GM23338 (cell line): ENCODE results near the gene CD83.

Source experiments
- CREB1 ChIP-seq: fragments of 250-450 bp; sonication (Bioruptor Pico); IDR thresholded peaks from 2 replicates; pipeline ENCODE4 v1.5.0; 2020; ENCODE audit warnings: low read depth, mild to moderate bottlenecking, moderate library complexity
- EZH2 ChIP-seq: fragments of 200-600 bp; sonication (generic); IDR thresholded peaks from one replicate; pipeline ENCODE4 v1.8.0; 2017; ENCODE audit warnings: antibody characterized with exemption, mild to moderate bottlenecking, low read depth; ENCODE audit not compliant: unreplicated experiment
- EZH2phosphoT487 ChIP-seq: fragments of 200-600 bp; sonication (generic); IDR thresholded peaks from one replicate; pipeline ENCODE4 v1.8.1; 2018; ENCODE audit warnings: antibody characterized with exemption; ENCODE audit not compliant: unreplicated experiment
- JUNB ChIP-seq: IDR thresholded peaks from one replicate; pipeline ENCODE4 v1.6.1; 2016; ENCODE audit warnings: antibody characterized with exemption; ENCODE audit not compliant: unreplicated experiment
- NANOG ChIP-seq: IDR thresholded peaks from 2 replicates; pipeline ENCODE4 v1.6.1; 2016; ENCODE audit warnings: antibody characterized with exemption, borderline replicate concordance
- POLR2AphosphoS5 ChIP-seq: IDR thresholded peaks from 2 replicates; pipeline ENCODE4 v1.6.1; 2016; ENCODE audit warnings: antibody characterized with exemption, low read depth
- STAT1 ChIP-seq: IDR thresholded peaks from one replicate; pipeline ENCODE4 v1.6.1; 2016; ENCODE audit warnings: antibody characterized with exemption; ENCODE audit not compliant: unreplicated experiment
- ZNF331 ChIP-seq: fragments of 250-450 bp; sonication (Bioruptor Pico); IDR thresholded peaks from 2 replicates; pipeline ENCODE4 v1.5.0; 2020; ENCODE audit warnings: low read depth, mild to moderate bottlenecking, moderate library complexity
- TF ChIP-seq, protein P1 (sequence below), 2 experiments: fragments of 200-600 bp in 1 of 2; sonication (generic) in 1 of 2; conservative IDR thresholded peaks; 2 replicates each; pipeline versions ENCODE4 v1.5.1 to v1.6.1; 2016 to 2017; ENCODE audit warnings: antibody characterized with exemption in 2 of 2, low read depth in 2 of 2, mild to moderate bottlenecking in 2 of 2, moderate library complexity in 1 of 2
- TF ChIP-seq, protein P2 (sequence below): IDR thresholded peaks from one replicate; pipeline ENCODE4 v1.6.1; 2018; ENCODE audit warnings: antibody characterized with exemption; ENCODE audit not compliant: unreplicated experiment
- TF ChIP-seq, protein P3 (sequence below): IDR thresholded peaks from 2 replicates; pipeline ENCODE4 v1.6.1; 2016; ENCODE audit warnings: antibody characterized with exemption

DNA sequence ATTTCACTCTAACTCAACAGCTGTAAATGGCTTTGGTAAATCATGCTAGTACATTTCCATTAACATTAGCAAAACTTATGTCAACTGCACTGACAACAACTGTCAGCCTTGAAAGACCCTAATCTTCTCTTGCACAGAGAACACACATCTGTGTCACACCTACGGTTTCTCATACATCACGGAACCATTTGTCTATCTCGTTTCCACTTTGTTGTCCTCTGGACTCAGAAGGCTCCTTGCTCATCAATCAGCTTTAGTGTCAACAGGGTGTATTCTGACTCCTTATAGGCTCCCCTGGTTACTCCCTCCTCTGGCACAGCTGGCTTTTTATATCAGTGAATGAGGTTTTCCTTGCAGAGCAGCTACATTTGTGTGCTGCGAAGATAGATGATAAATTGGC lies 49.3 kb downstream of the CD83 start:
- TF ChIP-seq, protein P1, sequence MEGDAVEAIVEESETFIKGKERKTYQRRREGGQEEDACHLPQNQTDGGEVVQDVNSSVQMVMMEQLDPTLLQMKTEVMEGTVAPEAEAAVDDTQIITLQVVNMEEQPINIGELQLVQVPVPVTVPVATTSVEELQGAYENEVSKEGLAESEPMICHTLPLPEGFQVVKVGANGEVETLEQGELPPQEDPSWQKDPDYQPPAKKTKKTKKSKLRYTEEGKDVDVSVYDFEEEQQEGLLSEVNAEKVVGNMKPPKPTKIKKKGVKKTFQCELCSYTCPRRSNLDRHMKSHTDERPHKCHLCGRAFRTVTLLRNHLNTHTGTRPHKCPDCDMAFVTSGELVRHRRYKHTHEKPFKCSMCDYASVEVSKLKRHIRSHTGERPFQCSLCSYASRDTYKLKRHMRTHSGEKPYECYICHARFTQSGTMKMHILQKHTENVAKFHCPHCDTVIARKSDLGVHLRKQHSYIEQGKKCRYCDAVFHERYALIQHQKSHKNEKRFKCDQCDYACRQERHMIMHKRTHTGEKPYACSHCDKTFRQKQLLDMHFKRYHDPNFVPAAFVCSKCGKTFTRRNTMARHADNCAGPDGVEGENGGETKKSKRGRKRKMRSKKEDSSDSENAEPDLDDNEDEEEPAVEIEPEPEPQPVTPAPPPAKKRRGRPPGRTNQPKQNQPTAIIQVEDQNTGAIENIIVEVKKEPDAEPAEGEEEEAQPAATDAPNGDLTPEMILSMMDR (conservative IDR thresholded peaks at IDR 0.05; ENCODE audit: low read depth in 2 of 2), result no peak
- TF ChIP-seq JUNB (no peak), POLR2AphosphoS5 (no peak), EZH2 (no peak), EZH2phosphoT487 (no peak), ZNF331 (CRISPR knock-in tag) (no peak), NANOG (no peak), CREB1 (CRISPR knock-in tag) (no peak), STAT1 (no peak)
- TF ChIP-seq, protein P2, sequence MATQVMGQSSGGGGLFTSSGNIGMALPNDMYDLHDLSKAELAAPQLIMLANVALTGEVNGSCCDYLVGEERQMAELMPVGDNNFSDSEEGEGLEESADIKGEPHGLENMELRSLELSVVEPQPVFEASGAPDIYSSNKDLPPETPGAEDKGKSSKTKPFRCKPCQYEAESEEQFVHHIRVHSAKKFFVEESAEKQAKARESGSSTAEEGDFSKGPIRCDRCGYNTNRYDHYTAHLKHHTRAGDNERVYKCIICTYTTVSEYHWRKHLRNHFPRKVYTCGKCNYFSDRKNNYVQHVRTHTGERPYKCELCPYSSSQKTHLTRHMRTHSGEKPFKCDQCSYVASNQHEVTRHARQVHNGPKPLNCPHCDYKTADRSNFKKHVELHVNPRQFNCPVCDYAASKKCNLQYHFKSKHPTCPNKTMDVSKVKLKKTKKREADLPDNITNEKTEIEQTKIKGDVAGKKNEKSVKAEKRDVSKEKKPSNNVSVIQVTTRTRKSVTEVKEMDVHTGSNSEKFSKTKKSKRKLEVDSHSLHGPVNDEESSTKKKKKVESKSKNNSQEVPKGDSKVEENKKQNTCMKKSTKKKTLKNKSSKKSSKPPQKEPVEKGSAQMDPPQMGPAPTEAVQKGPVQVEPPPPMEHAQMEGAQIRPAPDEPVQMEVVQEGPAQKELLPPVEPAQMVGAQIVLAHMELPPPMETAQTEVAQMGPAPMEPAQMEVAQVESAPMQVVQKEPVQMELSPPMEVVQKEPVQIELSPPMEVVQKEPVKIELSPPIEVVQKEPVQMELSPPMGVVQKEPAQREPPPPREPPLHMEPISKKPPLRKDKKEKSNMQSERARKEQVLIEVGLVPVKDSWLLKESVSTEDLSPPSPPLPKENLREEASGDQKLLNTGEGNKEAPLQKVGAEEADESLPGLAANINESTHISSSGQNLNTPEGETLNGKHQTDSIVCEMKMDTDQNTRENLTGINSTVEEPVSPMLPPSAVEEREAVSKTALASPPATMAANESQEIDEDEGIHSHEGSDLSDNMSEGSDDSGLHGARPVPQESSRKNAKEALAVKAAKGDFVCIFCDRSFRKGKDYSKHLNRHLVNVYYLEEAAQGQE, result no peak
- TF ChIP-seq, protein P3, sequence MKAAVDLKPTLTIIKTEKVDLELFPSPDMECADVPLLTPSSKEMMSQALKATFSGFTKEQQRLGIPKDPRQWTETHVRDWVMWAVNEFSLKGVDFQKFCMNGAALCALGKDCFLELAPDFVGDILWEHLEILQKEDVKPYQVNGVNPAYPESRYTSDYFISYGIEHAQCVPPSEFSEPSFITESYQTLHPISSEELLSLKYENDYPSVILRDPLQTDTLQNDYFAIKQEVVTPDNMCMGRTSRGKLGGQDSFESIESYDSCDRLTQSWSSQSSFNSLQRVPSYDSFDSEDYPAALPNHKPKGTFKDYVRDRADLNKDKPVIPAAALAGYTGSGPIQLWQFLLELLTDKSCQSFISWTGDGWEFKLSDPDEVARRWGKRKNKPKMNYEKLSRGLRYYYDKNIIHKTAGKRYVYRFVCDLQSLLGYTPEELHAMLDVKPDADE, result no peak
